ENCODE measurements around the gene MKNK1. TPM values are rescaled to one million over a fixed set of nuclear protein-coding genes. Genes with fewer than 3 reads are reported as not detected.

The MKNK1 gene
- total and polyA plus RNA-seq, 2 of the 8 experiments (the other 6 are each of a cell fraction or from before 2014, with no cell fraction given), result 13.9 to 21.5 TPM

DNA sequence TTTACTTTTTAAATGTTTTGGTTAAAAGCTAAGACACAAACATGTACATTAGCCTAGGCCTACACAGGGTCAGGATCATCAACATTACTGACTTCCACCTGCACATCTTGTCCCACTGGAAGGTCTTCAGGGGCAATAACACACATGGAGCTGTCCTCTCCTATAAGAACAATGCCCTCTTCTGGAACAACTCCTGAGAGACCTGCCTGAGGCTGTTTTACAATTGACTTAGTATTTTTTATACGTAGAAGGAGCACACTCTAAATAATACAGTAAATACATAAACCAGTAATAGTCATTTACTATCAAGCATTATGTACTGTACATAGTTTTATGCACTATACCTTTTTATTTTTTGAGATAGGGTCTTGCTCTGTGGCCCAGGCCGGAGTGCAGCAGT, 26.7 kb upstream of the MKNK1 start:
- Histone ChIP-seq H3K23me2 (ENCODE audit: low read depth, low read length) (0 out of 2 replicates have a peak, but pooled peaks cover 2% of the 10 kb centered on the region), H4K8ac (ENCODE audit: extremely low read depth, insufficient read depth, low read length) (no peak overlapping the region), H4K91ac (replicated peaks; ENCODE audit: insufficient read length, low read length) (no peak overlapping the region), H2BK15ac (ENCODE audit: low read length) (no peak overlapping the region), H3K18ac (ENCODE audit: extremely low read depth, low read length) (no peak overlapping the region), H4K20me1 (replicated peaks in 1 of 2; ENCODE audit: control insufficient read depth in 1 of 2, insufficient read depth in 2 of 2, low read length in 2 of 2) (no peaks in the 10 kb centered on the region), H3K14ac (ENCODE audit: insufficient read length) (no peak overlapping the region), H3K9ac (replicated peaks in 1 of 4; ENCODE audit: extremely low read depth in 1 of 4, low read depth in 3 of 4, low read length in 3 of 4) (no peak overlapping the region), H4K5ac (ENCODE audit: insufficient read length, low read depth, low read length) (no peak overlapping the region), H3K9me3 (ENCODE audit: insufficient read depth in 2 of 2, low read depth in 1 of 2, low read length in 1 of 2) (no peaks in the 10 kb centered on the region), H3K4me1 (replicated peaks in 1 of 4; ENCODE audit: control insufficient read depth in 3 of 4, insufficient read depth in 4 of 4, low read length in 3 of 4) (no peaks in the 10 kb centered on the region), H3K4ac (replicated peaks; ENCODE audit: insufficient read length, low read depth, low read length) (no peak overlapping the region), H3K4me3 (ENCODE audit: extremely low read depth in 1 of 4, insufficient read depth in 2 of 4, low read depth in 3 of 4, low read length in 4 of 4) (no peak overlapping the region), H3K36me3 (ENCODE audit: control insufficient read depth in 2 of 4, insufficient read depth in 4 of 4, low read length in 3 of 4) (peaks cover 0 to 31% (median 12%) of the 10 kb centered on the region in 4 experiments; a peak in 6 of 8 replicates), H2AFZ (ENCODE audit: low read length) (no peak overlapping the region), H2BK5ac (ENCODE audit: low read depth, low read length) (no peak overlapping the region), H2BK12ac (ENCODE audit: low read depth, low read length) (no peak overlapping the region), H3K56ac (replicated peaks; ENCODE audit: insufficient read length, low read depth, low read length) (no peak overlapping the region), H3K79me1 (ENCODE audit: low read depth, low read length) (no peaks in the 10 kb centered on the region), H3K4me2 (ENCODE audit: insufficient read depth in 1 of 2, low read depth in 2 of 2, low read length in 2 of 2) (no peak overlapping the region), H2BK120ac (replicated peaks; ENCODE audit: low read depth, low read length) (no peak overlapping the region), H2AK5ac (ENCODE audit: low read depth, low read length) (no peak overlapping the region), H2BK20ac (ENCODE audit: low read length) (no peak overlapping the region), H3K79me2 (ENCODE audit: control insufficient read depth in 1 of 2, insufficient read depth in 2 of 2, low read length in 2 of 2) (no peaks in the 10 kb centered on the region), H3K23ac (ENCODE audit: insufficient read length) (no peak overlapping the region), H3K27me3 (replicated peaks in 1 of 4; ENCODE audit: control insufficient read depth in 3 of 4, extremely low read depth in 1 of 4, insufficient read depth in 3 of 4, low read length in 3 of 4) (no peaks in the 10 kb centered on the region), H3K27ac (ENCODE audit: low read depth, low read length) (no peak overlapping the region)
- ChIA-PET POLR2A (ENCODE audit: partially characterized antibody) (interaction anchor here (1.5 to 2.1 kb wide), 3 partner anchors 8 to 14 kb away, joined by 5 to 7 read pairs (median 7); partner anchors contain the start of gene MOB3C), CTCF (ENCODE audit: partially characterized antibody) (interaction anchor here (1.1 to 10.9 kb wide), 4 partner anchors 11 to 154 kb away, joined by 3 to 78 read pairs (median 4); partner anchors contain the start of gene MOB3C)
- FAIRE-seq (no peak), DNase-seq (ENCODE audit: low read depth in 1 of 2, low spot score in 2 of 2) (no peak)
- 90% methylated on average over 2 of the region's 2 CpGs; no CpG with 5 or more reads in 1 of the 2 experiments for WGBS, 2 experiments (ENCODE audit: extremely low coverage in 1 of 2, insufficient coverage in 1 of 2, insufficient read length in 1 of 2, insufficient replicate concordance in 2 of 2, low coverage in 1 of 2, low lambda C conversion rate in 2 of 2, missing lambda C conversion rate in 1 of 2)
- TF ChIP-seq ZNF274 (IDR thresholded peaks at IDR 0.05; ENCODE audit: borderline replicate concordance, extremely low read depth, low read length), result no peak
- no peak for TF ChIP-seq HDAC2 (IDR thresholded peaks at IDR 0.05; ENCODE audit: borderline replicate concordance in 1 of 2, low read depth in 2 of 2, low read length in 2 of 2)
- TF ChIP-seq SIN3A (conservative IDR thresholded peaks at IDR 0.05 in 1 of 2, IDR thresholded peaks at IDR 0.05 in 1 of 2; ENCODE audit: low read depth in 1 of 2, low read length in 2 of 2), result no peak
- TF ChIP-seq CTBP2 (IDR thresholded peaks at IDR 0.05; ENCODE audit: borderline replicate concordance, insufficient read depth, insufficient read length, low read length), result no peak
- no peak for TF ChIP-seq SP4 (IDR thresholded peaks at IDR 0.05; ENCODE audit: low read length)
- no peak for TF ChIP-seq GABPA (IDR thresholded peaks at IDR 0.05; ENCODE audit: borderline replicate concordance, insufficient read depth, low read length)
- TF ChIP-seq CBX5 (IDR thresholded peaks at IDR 0.05; ENCODE audit: low read depth, low read length), result no peak
- TF ChIP-seq PHF8 (conservative IDR thresholded peaks at IDR 0.05; ENCODE audit: low read depth, low read length), result no peak
- TF ChIP-seq CHD1 (IDR thresholded peaks at IDR 0.05; ENCODE audit: low read depth, low read length), result no peak
- TF ChIP-seq YY1 (IDR thresholded peaks at IDR 0.05; ENCODE audit: low read depth, low read length), result no peak
- TF ChIP-seq POLR2A (IDR thresholded peaks at IDR 0.05; ENCODE audit: control extremely low read depth in 1 of 2, low read depth in 2 of 2, low read length in 2 of 2), result no peak
- no peak for TF ChIP-seq RNF2 (IDR thresholded peaks at IDR 0.05; ENCODE audit: borderline replicate concordance, low read depth, low read length, missing control alignments, poor library complexity, severe bottlenecking)
- no peak for TF ChIP-seq SIRT6 (IDR thresholded peaks at IDR 0.05; ENCODE audit: low read length)

Measured in H1 (cell line).